ENCODE data around the gene MED13.
"Not testable (repeated sequence)": the region's sequence is repeated elsewhere in the genome, so short reads cannot be mapped to it uniquely, and the experiment has no call there.

Gene MED13

DNA sequence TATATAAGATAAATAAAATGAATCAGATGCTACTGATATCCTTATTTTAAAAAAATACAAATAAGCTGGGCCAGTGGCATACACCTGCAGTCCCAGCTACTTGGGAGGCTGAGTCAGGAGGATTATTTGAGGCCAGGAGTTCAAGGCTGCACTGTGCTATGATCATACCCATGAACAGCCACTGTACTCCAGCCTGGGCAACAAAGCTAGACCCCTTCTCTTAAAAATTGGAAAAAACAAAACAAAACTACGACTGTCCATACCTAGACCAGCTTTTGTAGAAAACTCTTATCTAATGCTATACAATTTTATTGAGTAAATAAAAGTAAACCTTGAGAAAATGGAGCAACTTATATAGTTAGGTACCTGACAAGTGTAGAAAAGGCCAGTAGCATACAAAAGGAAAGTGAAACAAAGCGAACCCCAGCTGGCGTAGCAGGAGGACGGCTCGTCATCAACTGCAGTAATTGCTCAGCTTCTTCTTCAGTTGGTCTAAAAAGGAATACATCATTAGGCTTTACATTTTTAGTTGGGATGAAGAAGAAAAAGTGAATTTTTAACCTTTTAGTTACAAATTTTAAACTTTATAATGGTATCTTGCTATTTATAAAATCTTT is 160.9 kb downstream of the MED13 start:
- no peak for DNase-seq

DNA sequence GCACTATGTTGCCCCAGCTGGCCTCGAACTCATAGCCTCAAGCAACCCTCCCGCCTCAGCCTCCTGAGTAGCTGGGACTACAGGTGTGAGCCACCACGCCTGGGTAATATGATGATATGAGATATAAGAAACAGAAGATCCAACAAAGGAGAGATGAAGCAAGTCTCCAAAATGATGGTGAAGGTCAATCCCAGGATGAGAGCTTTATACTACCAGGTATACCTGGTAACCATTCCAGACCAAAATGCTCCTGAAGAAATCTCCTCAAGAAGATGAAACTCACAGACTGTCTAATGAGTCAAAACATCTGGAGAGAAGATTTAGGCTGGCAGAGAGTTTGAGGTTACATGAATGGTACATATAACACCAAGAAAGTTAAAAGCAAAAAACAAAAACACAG is 161.8 kb downstream of the MED13 start:
- no peak for DNase-seq

DNA sequence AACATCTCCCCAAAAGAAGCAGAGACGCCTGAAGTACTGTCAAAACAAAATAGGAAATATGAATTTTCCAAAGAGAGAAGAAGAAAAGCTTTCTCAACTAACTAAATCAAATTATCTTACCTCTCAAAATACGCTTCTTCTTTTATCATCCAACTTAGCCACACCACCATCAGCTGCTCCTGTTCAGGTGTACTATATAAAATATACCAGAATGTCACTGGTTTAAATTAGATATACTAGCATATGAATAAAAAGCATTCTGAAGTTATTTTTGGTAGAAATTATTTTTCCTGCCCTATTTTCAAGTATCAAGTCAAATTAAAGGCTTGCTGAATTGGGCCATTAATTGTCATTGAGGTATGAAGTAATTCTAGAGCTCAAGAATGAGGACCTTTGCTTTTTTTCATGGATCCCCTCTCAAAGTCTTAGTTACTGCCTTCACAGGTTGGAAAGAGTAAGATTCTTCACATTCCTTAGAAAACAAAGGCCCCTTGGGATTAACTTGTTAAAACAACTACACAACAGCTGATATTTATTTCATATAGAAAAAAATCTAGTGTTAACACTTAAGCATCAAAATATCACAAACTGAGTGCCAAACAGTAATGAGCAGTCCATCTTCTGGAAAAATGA is 167.4 kb downstream of the MED13 start:
- no peak for DNase-seq

DNA sequence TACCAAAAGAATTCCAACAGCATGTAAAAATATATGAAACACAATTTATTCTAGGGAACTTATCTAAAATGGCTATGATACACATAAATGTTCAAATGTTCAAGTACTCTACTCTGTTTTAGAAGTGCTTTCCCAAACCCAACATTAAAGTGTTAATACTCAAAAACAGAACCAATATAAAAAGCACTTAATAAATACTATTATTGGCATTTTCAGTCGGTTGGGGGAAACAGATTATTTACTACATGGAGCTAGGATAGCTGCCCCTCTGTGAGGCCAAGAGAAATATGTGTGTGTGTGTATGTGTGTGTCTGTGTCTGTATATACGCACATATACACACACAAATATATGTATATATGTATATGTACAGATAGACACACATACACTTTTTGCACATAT is 169.7 kb downstream of the MED13 start:
- no peak for DNase-seq

DNA sequence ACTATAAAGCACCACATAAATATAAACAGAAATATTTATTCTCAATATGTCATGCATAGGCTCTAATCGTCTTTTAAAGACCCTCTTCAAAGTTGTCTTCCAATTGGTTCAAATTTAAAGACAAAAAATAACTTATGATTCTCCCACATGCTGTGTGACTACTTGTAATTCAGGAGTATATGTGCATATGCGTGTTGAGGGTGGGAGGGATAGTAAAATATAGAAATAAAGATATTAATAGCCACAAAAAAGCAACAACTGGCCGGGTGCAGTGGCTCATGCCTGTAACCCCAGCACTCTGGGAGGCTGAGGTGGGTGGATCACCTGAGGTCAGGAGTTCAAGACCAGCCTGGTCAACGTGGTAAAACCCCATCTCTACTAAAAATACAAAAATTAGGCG is 170.8 kb downstream of the MED13 start:
- DNase-seq = not testable (repeated sequence)

Measured in hematopoietic multipotent progenitor cell treated with erythropoietin and hydrocortisone succinate and interleukin-3 and kit ligand, for 6 days (in vitro differentiated cells).